Activated T-helper 1 cell treated with anti-CD3 and anti-CD28 coated beads, Interleukin-12 subunit alpha, Interleukin-12 subunit beta, Interleukin-2, Interleukin-4 antibody, amounts not matched to agents 30 ng/mL and 10 ng/mL and 1 ng/mL, durations not matched to agents 14 hours and 24 hours and 36 hours (primary cell): ENCODE data around the gene CCDC106. TPM values are rescaled to one million over a fixed set of nuclear protein-coding genes. Genes with fewer than 3 reads are reported as not detected.

Experiments
- DNase-seq: peaks from one replicate; pipeline ENCODE4 v3.0.0; 2021; ENCODE audit warnings: low spot score
- H3K27ac Mint-ChIP-seq: one replicate; pipeline ENCODE4 v1.8.0; 2021; ENCODE audit warnings: mild to moderate bottlenecking, mixed read lengths
- H3K27me3 Mint-ChIP-seq: one replicate; pipeline ENCODE4 v1.8.0; 2022; ENCODE audit warnings: mild to moderate bottlenecking, moderate library complexity, mixed read lengths; ENCODE audit not compliant: insufficient read depth
- H3K36me3 Mint-ChIP-seq: one replicate; pipeline ENCODE4 v1.8.0; 2021; ENCODE audit warnings: low read depth, mixed read lengths
- H3K4me1 Mint-ChIP-seq: one replicate; pipeline ENCODE4 v1.8.0; 2021; ENCODE audit warnings: low read depth, mixed read lengths
- H3K4me3 Mint-ChIP-seq: one replicate; pipeline ENCODE4 v1.8.0; 2021; ENCODE audit warnings: mild to moderate bottlenecking, moderate library complexity, mixed read lengths
- H3K9me3 Mint-ChIP-seq: one replicate; pipeline ENCODE4 v1.8.0; 2021; ENCODE audit warnings: mixed read lengths
- intact Hi-C: fragments of 100-400 bp; cut with micrococcal nuclease; formaldehyde crosslinking; loops from one replicate; pipeline ENCODE4 v1.15.1; 2024
- total RNA-seq: library from RNA; stranded (reverse); gene quantifications from 2 replicates; pipeline ENCODE4 v1.2.3, GENCODE V29; 2022

CCDC106 gene
- total RNA-seq, 1 donor from 2014 or later: 7.3 TPM

GRCh38 chr19:55691561-55692481 is 43.8 kb downstream of the CCDC106 start:
- Mint-ChIP-seq H3K27me3 (no peaks in the 10 kb centered on the region), H3K4me1 (no peaks in the 10 kb centered on the region), H3K36me3 (peaks cover 8% of the 10 kb centered on the region), H3K27ac (no peak overlapping the region), H3K4me3 (no peak overlapping the region), H3K9me3 (no peaks in the 10 kb centered on the region)
- intact Hi-C loops: no loop called here
- no peak for DNase-seq

- no peaks in the 10 kb centered on the region for H3K27me3 Mint-ChIP-seq
- no peaks in the 10 kb centered on the region for H3K4me1 Mint-ChIP-seq
- intact Hi-C loops: no loop called here
- peaks cover 13% of the 10 kb centered on the region for H3K36me3 Mint-ChIP-seq
- H3K4me3 Mint-ChIP-seq: no peak overlapping the region
- DNase-seq: no peak
- H3K27ac Mint-ChIP-seq: no peak overlapping the region
- no peaks in the 10 kb centered on the region for H3K9me3 Mint-ChIP-seq
These were observed 44.7 kb downstream of the CCDC106 start for GRCh38 chr19:55692681-55693081.

DNA sequence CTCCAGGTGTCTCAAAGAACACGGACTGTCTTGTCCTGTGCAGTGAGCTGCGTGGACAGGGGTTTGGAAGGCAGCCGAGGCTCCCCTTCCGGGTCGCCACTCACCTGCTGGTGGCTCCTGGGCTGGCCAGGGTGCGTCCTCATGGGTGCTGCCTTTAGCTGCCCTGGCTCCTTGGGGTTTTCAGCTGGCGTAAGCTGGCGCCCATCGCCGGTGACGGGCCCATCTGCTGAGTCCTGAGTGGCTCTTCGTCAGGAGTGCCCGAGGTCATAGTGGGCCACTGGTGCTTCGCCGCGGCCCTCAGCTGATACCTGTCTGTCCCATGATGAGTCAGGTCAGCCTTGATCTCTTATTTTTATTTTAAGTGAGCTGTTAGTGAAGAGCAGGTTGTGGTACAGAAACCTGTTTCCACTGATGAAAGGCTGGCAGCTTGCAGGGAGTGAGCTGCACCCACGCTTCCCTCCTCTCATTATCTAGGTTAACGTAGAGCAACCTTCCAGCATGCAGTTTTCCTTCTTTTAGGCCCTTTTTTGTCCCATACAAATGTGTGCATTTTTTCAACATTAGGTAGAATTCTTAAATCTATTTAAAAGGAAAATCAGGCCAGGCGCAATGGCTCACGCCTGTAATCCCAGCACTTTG is 45.4 kb downstream of the CCDC106 start:
- DNase-seq: no peak
- intact Hi-C loops: no loop called here
- Mint-ChIP-seq H3K4me3 (no peak overlapping the region), H3K9me3 (no peaks in the 10 kb centered on the region), H3K27me3 (no peaks in the 10 kb centered on the region), H3K36me3 (peaks cover 15% of the 10 kb centered on the region), H3K27ac (no peak overlapping the region), H3K4me1 (no peaks in the 10 kb centered on the region)

DNA sequence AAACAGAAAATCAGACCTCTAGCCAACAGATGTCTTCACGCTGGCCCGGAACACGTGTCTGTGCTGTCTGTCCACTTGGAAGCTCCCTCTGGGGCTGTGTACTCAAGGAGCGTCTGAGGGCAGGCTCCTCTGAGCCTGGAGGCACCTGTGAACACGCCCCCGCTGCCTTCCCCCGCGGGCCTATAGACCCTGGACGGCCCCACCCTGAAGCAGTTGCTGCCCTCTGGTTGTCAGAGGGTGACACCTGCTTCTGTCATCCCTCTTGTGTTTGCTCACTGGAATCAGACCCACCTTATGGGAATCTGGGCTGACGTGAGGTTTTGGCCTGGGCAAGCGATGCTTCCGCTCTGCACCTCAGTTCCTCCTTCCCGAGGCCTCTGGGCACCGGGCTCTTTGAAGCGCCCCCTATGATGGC is 46.2 kb downstream of the CCDC106 start:
- Mint-ChIP-seq H3K4me1 (no peaks in the 10 kb centered on the region), H3K36me3 (peaks cover 17% of the 10 kb centered on the region)
- intact Hi-C loops: no loop called here

DNA sequence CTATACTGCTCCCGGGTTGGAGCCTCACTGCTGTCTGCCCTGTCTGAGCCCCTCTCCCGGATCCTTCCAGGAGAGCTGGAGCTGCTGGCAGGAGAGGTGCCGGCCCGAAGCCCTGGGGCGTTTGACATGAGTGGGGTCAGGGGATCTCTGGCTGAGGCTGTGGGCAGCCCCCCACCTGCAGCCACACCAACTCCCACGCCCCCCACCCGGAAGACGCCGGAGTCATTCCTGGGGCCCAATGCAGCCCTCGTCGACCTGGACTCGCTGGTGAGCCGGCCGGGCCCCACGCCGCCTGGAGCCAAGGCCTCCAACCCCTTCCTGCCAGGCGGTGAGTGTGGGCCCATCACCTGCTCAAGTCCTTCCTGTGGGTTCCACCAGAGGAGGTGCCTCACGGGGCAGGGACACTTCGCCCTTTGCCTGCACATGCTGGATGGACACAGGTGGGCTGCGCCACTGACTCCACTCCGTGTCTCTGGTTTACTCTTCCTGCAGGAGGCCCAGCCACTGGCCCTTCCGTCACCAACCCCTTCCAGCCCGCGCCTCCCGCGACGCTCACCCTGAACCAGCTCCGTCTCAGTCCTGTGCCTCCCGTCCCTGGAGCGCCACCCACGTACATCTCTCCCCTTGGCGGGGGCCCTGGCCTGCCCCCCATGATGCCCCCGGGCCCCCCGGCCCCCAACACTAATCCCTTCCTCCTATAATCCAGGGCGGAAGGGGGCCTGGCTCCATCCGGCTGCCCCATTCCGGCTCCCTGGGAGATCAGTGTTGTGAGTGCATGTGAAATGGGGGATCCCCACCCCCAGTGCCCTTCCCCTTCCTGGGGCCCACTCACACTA is 46.9 kb downstream of the CCDC106 start:
- no peaks in the 10 kb centered on the region for H3K4me1 Mint-ChIP-seq
- H3K27ac Mint-ChIP-seq: no peak overlapping the region
- no peak overlapping the region for H3K4me3 Mint-ChIP-seq
- H3K36me3 Mint-ChIP-seq: peaks cover 17% of the 10 kb centered on the region
- H3K9me3 Mint-ChIP-seq: no peaks in the 10 kb centered on the region
- intact Hi-C loops: no loop called here
- H3K27me3 Mint-ChIP-seq: no peaks in the 10 kb centered on the region
- no peak for DNase-seq

More for the DNA sequence above, 46.2 kb downstream of the CCDC106 start:
- H3K27me3 Mint-ChIP-seq: no peaks in the 10 kb centered on the region
- H3K4me3 Mint-ChIP-seq: no peak overlapping the region
- no peak overlapping the region for H3K27ac Mint-ChIP-seq
- H3K9me3 Mint-ChIP-seq: no peaks in the 10 kb centered on the region
- no peak for DNase-seq

- no peak overlapping the region for H3K27ac Mint-ChIP-seq
- H3K4me1 Mint-ChIP-seq: no peaks in the 10 kb centered on the region
- no peak overlapping the region for H3K4me3 Mint-ChIP-seq
- H3K27me3 Mint-ChIP-seq: no peaks in the 10 kb centered on the region
- intact Hi-C loops: no loop called here
- no peak for DNase-seq
- no peaks in the 10 kb centered on the region for H3K9me3 Mint-ChIP-seq
- peaks cover 20% of the 10 kb centered on the region for H3K36me3 Mint-ChIP-seq
These were observed 47.7 kb downstream of the CCDC106 start for GRCh38 chr19:55695511-55696290.

DNA sequence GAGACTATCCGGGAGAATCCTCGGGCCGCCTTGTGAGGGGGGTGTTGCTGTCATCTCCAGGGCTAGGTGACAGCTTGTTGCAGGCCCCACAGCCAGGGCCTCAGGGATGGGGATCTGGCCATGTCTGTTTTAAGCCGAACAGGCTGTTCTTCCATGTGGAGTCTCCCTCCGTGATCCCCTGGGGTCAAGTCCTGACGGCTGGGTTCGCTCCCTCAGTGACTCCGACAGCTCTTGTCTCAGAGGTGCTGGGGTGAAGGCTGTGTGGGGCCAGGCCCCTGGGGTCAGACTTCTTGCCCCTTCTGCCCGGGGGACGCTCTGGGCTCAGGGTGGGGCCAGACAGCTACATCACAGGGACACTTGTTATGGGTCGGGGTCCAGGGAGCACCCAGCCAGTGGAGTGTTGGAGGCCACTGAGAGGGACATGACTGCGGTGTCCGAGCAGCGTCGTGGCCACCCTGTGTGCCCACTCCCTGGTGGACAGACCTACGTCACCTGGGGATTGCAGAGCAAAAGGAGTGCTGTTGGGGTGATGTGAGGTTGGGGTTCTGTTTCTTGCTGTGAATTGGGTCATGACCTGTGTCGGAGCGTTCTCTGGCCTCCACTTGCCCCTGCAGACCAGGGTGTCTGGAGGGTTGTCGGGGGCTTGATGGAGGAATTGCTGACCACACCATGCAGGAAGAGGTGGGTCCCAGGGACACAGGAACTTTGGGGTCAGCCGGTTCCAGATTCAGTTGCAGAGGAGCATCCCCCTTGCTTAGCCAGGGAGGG is 48.5 kb downstream of the CCDC106 start:
- intact Hi-C loops: no loop called here
- H3K36me3 Mint-ChIP-seq: peaks cover 20% of the 10 kb centered on the region
- no peak for DNase-seq
- no peak overlapping the region for H3K4me3 Mint-ChIP-seq
- no peaks in the 10 kb centered on the region for H3K27me3 Mint-ChIP-seq
- no peaks in the 10 kb centered on the region for H3K9me3 Mint-ChIP-seq
- no peaks in the 10 kb centered on the region for H3K4me1 Mint-ChIP-seq
- no peak overlapping the region for H3K27ac Mint-ChIP-seq

DNA sequence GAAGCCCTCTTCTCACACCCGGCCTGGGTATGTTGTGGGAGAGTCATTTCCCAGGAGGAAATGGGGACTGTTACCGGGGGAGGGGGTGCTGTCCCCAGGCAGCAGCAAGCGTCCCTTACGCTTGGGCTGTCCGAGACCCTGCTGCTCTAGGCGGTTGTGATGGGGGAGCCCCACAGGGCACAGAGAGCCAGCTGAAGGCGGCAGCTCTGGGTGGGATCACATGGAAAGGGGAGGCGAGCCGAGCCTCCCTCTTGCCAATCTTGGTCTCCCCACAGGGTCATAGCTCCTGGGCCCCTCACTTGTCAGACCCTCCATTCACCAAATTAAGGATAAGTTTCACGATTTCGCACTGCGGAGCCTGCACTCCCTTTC is 49.0 kb downstream of the CCDC106 start:
- intact Hi-C loops: no loop called here
- H3K4me3 Mint-ChIP-seq: no peak overlapping the region
- no peak overlapping the region for H3K27ac Mint-ChIP-seq
- DNase-seq: no peak
- H3K27me3 Mint-ChIP-seq: no peaks in the 10 kb centered on the region
- no peaks in the 10 kb centered on the region for H3K9me3 Mint-ChIP-seq
- H3K36me3 Mint-ChIP-seq: peaks cover 20% of the 10 kb centered on the region
- H3K4me1 Mint-ChIP-seq: no peaks in the 10 kb centered on the region

DNA sequence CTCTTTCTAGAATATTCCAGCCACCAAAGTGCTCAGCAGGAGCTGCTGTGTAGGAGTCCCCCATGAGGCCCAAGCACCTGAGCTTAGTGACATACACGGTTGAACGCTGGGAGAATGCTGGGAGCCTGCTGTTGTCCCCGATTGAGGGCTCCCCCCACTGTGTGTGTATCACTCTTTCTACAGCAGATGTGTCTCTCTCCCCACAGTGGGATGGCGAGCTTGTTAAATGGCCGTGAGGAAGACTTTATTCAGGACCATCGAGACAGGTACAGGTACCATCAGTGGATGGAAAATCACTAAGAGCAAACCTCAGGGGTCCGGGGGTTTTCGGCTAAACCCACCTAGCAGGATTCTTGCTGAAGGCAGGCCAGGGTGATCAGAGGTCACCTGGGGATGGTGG is 49.7 kb downstream of the CCDC106 start:
- Mint-ChIP-seq H3K4me3 (no peak overlapping the region), H3K27me3 (no peaks in the 10 kb centered on the region), H3K4me1 (no peaks in the 10 kb centered on the region), H3K27ac (no peak overlapping the region), H3K9me3 (no peaks in the 10 kb centered on the region), H3K36me3 (peaks cover 20% of the 10 kb centered on the region)
- no peak for DNase-seq
- intact Hi-C loops: no loop called here

GRCh38 chr19:55698256-55698655 is 50.2 kb downstream of the CCDC106 start:
- H3K4me1 Mint-ChIP-seq: no peaks in the 10 kb centered on the region
- intact Hi-C loops: no loop called here
- DNase-seq: no peak
- H3K27me3 Mint-ChIP-seq: no peaks in the 10 kb centered on the region
- peaks cover 18% of the 10 kb centered on the region for H3K36me3 Mint-ChIP-seq
- no peak overlapping the region for H3K4me3 Mint-ChIP-seq
- no peak overlapping the region for H3K27ac Mint-ChIP-seq
- no peaks in the 10 kb centered on the region for H3K9me3 Mint-ChIP-seq

DNA sequence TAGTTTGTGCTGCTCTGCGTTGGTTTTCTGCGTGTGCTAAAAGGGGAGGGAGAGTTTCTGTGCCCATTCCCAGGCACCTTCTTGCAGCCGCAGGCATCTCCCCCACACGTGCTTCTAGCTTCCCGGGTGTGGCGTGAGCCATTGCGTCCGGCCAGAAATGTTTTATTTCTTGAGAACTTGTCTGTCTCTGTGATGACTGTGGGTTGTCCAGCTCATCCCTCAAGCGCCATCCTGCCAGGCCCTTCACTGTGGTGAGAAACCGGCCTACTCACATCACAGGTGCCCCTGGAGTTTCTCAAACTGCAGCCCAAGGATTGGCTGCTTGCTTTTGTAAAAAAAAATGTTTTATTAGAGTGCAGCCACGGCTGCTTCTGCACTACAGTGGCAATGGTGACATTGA is 51.2 kb downstream of the CCDC106 start:
- H3K27ac Mint-ChIP-seq: no peak overlapping the region
- no peak for DNase-seq
- peaks cover 16% of the 10 kb centered on the region for H3K36me3 Mint-ChIP-seq
- intact Hi-C loops: no loop called here
- no peaks in the 10 kb centered on the region for H3K4me1 Mint-ChIP-seq
- no peaks in the 10 kb centered on the region for H3K27me3 Mint-ChIP-seq
- no peaks in the 10 kb centered on the region for H3K9me3 Mint-ChIP-seq
- no peak overlapping the region for H3K4me3 Mint-ChIP-seq

GRCh38 chr19:55700813-55701212 is 52.8 kb downstream of the CCDC106 start:
- DNase-seq: no peak
- peaks cover 14% of the 10 kb centered on the region for H3K36me3 Mint-ChIP-seq
- intact Hi-C loops: no loop called here
- no peak overlapping the region for H3K27ac Mint-ChIP-seq
- no peaks in the 10 kb centered on the region for H3K9me3 Mint-ChIP-seq
- no peaks in the 10 kb centered on the region for H3K27me3 Mint-ChIP-seq
- H3K4me3 Mint-ChIP-seq: no peak overlapping the region
- H3K4me1 Mint-ChIP-seq: no peaks in the 10 kb centered on the region
